Measurements from ENCODE around the gene ATP1B2.

The ATP1B2 gene

GRCh38 chr17:7685533-7686221, 35.0 kb downstream of the ATP1B2 start:
- DNase-seq (ENCODE audit: low spot score): peak; percentile 78

- DNase-seq (ENCODE audit: low spot score): peak; percentile 37
Measured at GRCh38 chr17:7686222-7687071, 35.7 kb downstream of the ATP1B2 start.

GRCh38 chr17:7687072-7687907, 36.6 kb downstream of the ATP1B2 start, which contains the start of gene TP53:
TSS of gene TP53 (minus strand) at chr17:7687490. CDS start at chr17:7676594, 10,896 bp downstream.
- DNase-seq (ENCODE audit: low spot score): peak; percentile 52

GRCh38 chr17:7687908-7688807, 37.4 kb downstream of the ATP1B2 start, which contains the start of gene WRAP53:
TSS of gene WRAP53 (plus strand) at chr17:7688477. CDS start at chr17:7688649, 172 bp downstream.
- peak; percentile 71 for DNase-seq (ENCODE audit: low spot score)

- no peak for DNase-seq (ENCODE audit: low spot score)
Measured at GRCh38 chr17:7688808-7689316, 38.1 kb downstream of the ATP1B2 start.

GRCh38 chr17:7695586-7695985, 44.9 kb downstream of the ATP1B2 start:
- no peak for DNase-seq (ENCODE audit: low spot score)

- no peak for DNase-seq (ENCODE audit: low spot score)
Measured at GRCh38 chr17:7697828-7698588, 47.3 kb downstream of the ATP1B2 start.

GRCh38 chr17:7700510-7700909, 49.8 kb downstream of the ATP1B2 start:
- DNase-seq (ENCODE audit: low spot score): no peak

- no peak for DNase-seq (ENCODE audit: low spot score)
Measured at GRCh38 chr17:7701681-7702080, 51.0 kb downstream of the ATP1B2 start.

GRCh38 chr17:7702776-7703175, 52.0 kb downstream of the ATP1B2 start:
- DNase-seq (ENCODE audit: low spot score): no peak

- no peak for DNase-seq (ENCODE audit: low spot score)
Measured at GRCh38 chr17:7703584-7704479, 53.1 kb downstream of the ATP1B2 start.

GRCh38 chr17:7704601-7705268, 54.0 kb downstream of the ATP1B2 start, which contains the start of gene EFNB3:
TSS of gene EFNB3 (plus strand) at chr17:7705202. CDS start at chr17:7705599, 397 bp downstream.
- DNase-seq (ENCODE audit: low spot score): peak; percentile 33

- DNase-seq (ENCODE audit: low spot score): no peak
Measured at GRCh38 chr17:7705269-7706255, 54.8 kb downstream of the ATP1B2 start.

- no peak for DNase-seq (ENCODE audit: low spot score)
Measured at GRCh38 chr17:7706631-7707354, 56.1 kb downstream of the ATP1B2 start.
